Neural crest cell (in vitro differentiated cells): Measurements from ENCODE around the gene CXCR4. TPM values are rescaled to one million over a fixed set of nuclear protein-coding genes. Genes with fewer than 3 reads are reported as not detected.

Source experiments
- DNase-seq: peaks from one replicate; pipeline ENCODE4 v3.0.0; 2021; ENCODE audit warnings: low read depth, mixed read lengths, low spot score
- H3K27ac Mint-ChIP-seq: one replicate; pipeline ENCODE4 v1.8.0; 2021; ENCODE audit warnings: mild to moderate bottlenecking, mixed read lengths; ENCODE audit not compliant: unreplicated experiment
- H3K27me3 Mint-ChIP-seq: 2 replicates; pipeline ENCODE4 v1.8.0; 2021; ENCODE audit warnings: low read depth, mild to moderate bottlenecking, mixed read lengths
- H3K36me3 Mint-ChIP-seq: 2 replicates; pipeline ENCODE4 v1.8.0; 2021; ENCODE audit warnings: low read depth, mild to moderate bottlenecking, mixed read lengths
- H3K4me1 Mint-ChIP-seq: 2 replicates; pipeline ENCODE4 v1.8.0; 2021; ENCODE audit warnings: mixed read lengths
- H3K4me3 Mint-ChIP-seq: one replicate; pipeline ENCODE4 v1.8.0; 2021; ENCODE audit warnings: mild to moderate bottlenecking, mixed read lengths
- H3K9me3 Mint-ChIP-seq: 2 replicates; pipeline ENCODE4 v1.8.0; 2021; ENCODE audit warnings: mixed read lengths
- total RNA-seq: library from RNA; stranded (reverse); gene quantifications from 2 replicates; pipeline ENCODE4 v1.2.1, GENCODE V29; 2021
- TF ChIP-seq, protein P1 (sequence below): fragments of 200-600 bp; sonication (generic); conservative IDR thresholded peaks from 2 replicates; pipeline ENCODE4 v1.5.0; 2021; ENCODE audit warnings: antibody characterized with exemption, mild to moderate bottlenecking

Gene CXCR4
- total RNA-seq, 1 donor from 2014 or later: 37.5 TPM

DNA sequence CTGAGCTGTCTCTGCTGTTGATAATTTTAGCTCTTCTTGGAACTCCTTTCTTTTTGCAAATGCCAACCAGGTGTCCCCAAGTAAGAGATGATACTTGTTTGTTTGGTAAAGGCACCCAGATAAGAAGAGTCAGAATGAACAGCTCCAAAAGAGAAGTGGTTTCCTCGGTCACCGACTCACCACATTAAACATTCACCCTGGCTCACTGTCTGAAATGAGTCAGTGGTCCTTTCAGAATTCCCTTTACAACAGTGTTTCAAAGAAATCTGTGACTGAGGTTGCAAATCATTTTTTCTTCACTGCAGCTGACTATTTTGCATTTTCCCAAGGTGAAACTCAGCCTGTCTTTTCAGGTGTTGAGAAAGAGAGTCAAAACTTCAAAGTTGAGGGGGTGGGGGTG lies 16.2 kb upstream of the CXCR4 start:
- no peak for DNase-seq
- Mint-ChIP-seq H3K27ac (no peak overlapping the region), H3K36me3 (no peaks in the 10 kb centered on the region), H3K27me3 (no peaks in the 10 kb centered on the region), H3K4me3 (no peak overlapping the region), H3K9me3 (no peaks in the 10 kb centered on the region), H3K4me1 (peaks cover 14% of the 10 kb centered on the region)
- TF ChIP-seq, protein P1, sequence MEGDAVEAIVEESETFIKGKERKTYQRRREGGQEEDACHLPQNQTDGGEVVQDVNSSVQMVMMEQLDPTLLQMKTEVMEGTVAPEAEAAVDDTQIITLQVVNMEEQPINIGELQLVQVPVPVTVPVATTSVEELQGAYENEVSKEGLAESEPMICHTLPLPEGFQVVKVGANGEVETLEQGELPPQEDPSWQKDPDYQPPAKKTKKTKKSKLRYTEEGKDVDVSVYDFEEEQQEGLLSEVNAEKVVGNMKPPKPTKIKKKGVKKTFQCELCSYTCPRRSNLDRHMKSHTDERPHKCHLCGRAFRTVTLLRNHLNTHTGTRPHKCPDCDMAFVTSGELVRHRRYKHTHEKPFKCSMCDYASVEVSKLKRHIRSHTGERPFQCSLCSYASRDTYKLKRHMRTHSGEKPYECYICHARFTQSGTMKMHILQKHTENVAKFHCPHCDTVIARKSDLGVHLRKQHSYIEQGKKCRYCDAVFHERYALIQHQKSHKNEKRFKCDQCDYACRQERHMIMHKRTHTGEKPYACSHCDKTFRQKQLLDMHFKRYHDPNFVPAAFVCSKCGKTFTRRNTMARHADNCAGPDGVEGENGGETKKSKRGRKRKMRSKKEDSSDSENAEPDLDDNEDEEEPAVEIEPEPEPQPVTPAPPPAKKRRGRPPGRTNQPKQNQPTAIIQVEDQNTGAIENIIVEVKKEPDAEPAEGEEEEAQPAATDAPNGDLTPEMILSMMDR: no peak

DNA sequence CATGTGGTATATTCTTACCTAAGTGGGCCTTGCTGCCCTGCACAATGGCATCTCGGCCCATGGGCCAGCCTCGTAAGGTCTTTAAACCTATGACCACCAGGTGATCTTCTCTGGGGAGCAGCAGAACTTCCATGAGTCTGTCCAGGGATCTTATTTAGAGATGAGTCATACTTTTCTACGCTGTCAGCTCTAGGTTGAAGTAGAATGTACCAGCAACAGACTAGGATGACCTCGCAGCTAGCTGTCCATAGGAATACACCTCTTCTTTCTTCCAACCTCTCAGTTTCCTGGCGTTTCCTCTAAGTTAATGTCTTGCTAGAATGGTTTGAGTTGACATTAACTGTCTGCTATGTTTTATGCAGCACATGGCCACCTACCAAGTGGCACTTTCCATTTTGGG lies 15.6 kb upstream of the CXCR4 start:
- no peak overlapping the region for H3K27ac Mint-ChIP-seq
- H3K9me3 Mint-ChIP-seq: no peaks in the 10 kb centered on the region
- peaks cover 14% of the 10 kb centered on the region for H3K4me1 Mint-ChIP-seq
- DNase-seq: no peak
- H3K4me3 Mint-ChIP-seq: no peak overlapping the region
- TF ChIP-seq, protein P1: no peak
- no peaks in the 10 kb centered on the region for H3K36me3 Mint-ChIP-seq
- H3K27me3 Mint-ChIP-seq: no peaks in the 10 kb centered on the region

DNA sequence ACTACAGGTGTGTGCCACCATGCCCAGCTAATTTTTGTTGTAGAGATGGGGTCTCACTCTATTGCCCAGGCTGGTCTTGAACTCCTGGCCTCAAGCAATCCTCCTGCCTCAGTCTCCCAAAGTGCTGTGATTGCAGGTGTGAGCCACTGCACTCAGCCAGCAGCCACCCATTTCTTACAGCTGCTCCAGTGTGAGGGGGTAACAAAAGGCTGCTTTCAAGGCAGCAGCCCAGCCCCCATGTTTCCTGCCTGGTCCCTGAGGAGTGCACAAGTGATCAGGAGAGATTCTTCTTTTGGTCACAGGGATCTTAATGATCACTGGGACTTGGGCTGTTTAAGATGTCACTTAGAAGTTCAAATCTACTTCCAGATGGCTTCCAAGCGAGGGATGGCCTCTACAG lies 15.2 kb upstream of the CXCR4 start:
- no peak overlapping the region for H3K4me3 Mint-ChIP-seq
- no peaks in the 10 kb centered on the region for H3K36me3 Mint-ChIP-seq
- TF ChIP-seq, protein P1: no peak
- H3K27me3 Mint-ChIP-seq: no peaks in the 10 kb centered on the region
- DNase-seq: no peak
- peaks cover 14% of the 10 kb centered on the region for H3K4me1 Mint-ChIP-seq
- no peaks in the 10 kb centered on the region for H3K9me3 Mint-ChIP-seq
- no peak overlapping the region for H3K27ac Mint-ChIP-seq

DNA sequence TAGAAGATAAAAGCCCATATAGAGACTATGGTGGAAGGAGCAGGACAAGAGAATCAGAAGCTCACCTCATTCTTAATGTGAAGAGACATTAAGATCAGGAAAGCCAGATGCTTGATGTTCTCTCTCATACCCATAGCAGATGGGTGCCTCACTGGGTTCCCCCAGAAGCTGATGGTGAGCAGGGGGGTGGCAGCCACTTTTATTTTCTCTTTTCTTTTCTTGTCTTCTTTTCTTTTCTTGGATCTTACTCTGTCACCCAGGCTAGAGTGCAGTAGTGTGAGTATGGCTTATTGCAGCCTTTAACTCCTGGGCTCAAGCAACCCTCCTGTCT lies 14.8 kb upstream of the CXCR4 start:
- Mint-ChIP-seq H3K36me3 (no peaks in the 10 kb centered on the region), H3K4me3 (no peak overlapping the region), H3K4me1 (peaks cover 14% of the 10 kb centered on the region), H3K27ac (no peak overlapping the region), H3K9me3 (no peaks in the 10 kb centered on the region), H3K27me3 (no peaks in the 10 kb centered on the region)
- TF ChIP-seq, protein P1: no peak
- DNase-seq: no peak

DNA sequence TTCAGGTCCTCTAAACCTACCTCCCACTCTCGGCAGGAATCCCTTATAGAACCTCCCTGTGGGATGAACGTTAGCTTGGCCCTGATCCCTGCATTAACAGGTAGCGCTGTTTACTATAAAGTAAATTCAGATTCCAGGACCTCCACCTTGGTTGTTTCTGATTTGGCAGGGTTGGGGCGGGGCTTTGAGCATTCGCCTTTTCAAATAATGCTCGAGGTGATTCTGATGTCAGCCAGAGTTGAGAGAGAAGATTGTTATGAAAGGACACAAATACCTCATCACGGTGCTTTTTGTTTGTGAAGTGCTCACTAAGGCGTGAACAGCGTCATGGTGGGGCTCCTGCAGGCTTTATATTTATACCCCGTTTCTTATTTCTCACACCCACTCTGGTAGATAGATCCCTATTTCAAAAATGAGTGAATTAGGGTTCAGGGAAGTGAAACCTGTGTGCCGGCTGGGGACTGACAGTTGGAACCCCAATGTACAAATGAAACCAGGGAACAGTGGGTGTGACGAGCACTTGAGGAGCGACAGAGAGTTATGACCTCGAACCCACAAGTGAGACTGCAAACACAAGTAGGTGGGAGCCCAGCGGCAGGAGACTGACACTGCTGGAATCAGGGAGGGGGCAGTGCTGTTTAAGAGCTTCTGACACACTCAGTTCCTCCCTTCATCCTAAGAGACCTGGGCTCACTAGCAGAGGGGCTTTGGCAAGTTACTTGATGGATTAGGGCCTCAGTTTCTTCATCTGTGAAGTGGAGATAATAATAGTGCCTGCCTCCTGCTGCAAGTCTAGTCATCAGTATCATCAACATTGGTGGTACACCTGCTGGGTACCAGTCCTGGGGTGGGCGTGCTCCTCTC lies 14.2 kb upstream of the CXCR4 start:
- H3K27ac Mint-ChIP-seq: no peak overlapping the region
- no peak for DNase-seq
- no peaks in the 10 kb centered on the region for H3K9me3 Mint-ChIP-seq
- TF ChIP-seq, protein P1: no peak
- H3K4me3 Mint-ChIP-seq: no peak overlapping the region
- no peaks in the 10 kb centered on the region for H3K27me3 Mint-ChIP-seq
- peaks cover 14% of the 10 kb centered on the region for H3K4me1 Mint-ChIP-seq
- no peaks in the 10 kb centered on the region for H3K36me3 Mint-ChIP-seq
